GM23248 (cell line): ENCODE results near the gene AK9. TPM values are rescaled to one million over a fixed set of nuclear protein-coding genes. Genes with fewer than 3 reads are reported as not detected.

Source experiments
- DNase-seq: peaks from one replicate; pipeline ENCODE4 v3.0.0-alpha.2; 2015
- H2AFZ ChIP-seq: fragments of 200-600 bp; sonication (generic); 2 replicates; pipeline ENCODE4 v1.6.1; 2016; ENCODE audit warnings: antibody characterized with exemption
- H3F3A ChIP-seq: fragments of 200-600 bp; sonication (generic); 2 replicates; pipeline ENCODE4 v1.6.1; 2016; ENCODE audit warnings: mild to moderate bottlenecking, antibody characterized with exemption, mixed run types; ENCODE audit not compliant: insufficient read depth
- H3K27ac ChIP-seq: fragments of 200-600 bp; sonication (generic); 2 replicates; pipeline ENCODE4 v1.5.1; 2016; ENCODE audit warnings: mild to moderate bottlenecking
- H3K27me3 ChIP-seq: fragments of 200-600 bp; sonication (generic); replicated peaks from 2 replicates; pipeline ENCODE4 v1.6.1; 2016; ENCODE audit warnings: mild to moderate bottlenecking; ENCODE audit not compliant: insufficient read depth
- H3K36me3 ChIP-seq: fragments of 200-600 bp; sonication (generic); 2 replicates; pipeline ENCODE4 v1.6.1; 2016; ENCODE audit warnings: low read depth, mild to moderate bottlenecking
- H3K4me1 ChIP-seq: fragments of 200-600 bp; sonication (generic); 2 replicates; pipeline ENCODE4 v1.6.1; 2016; ENCODE audit warnings: mild to moderate bottlenecking; ENCODE audit not compliant: insufficient read depth
- H3K4me2 ChIP-seq: fragments of 200-600 bp; sonication (generic); one replicate; pipeline ENCODE4 v1.6.1; 2016; ENCODE audit warnings: mild to moderate bottlenecking; ENCODE audit not compliant: unreplicated experiment
- H3K4me3 ChIP-seq: fragments of 200-600 bp; sonication (generic); 2 replicates; pipeline ENCODE4 v1.5.1; 2016; ENCODE audit warnings: mild to moderate bottlenecking
- H3K79me2 ChIP-seq: fragments of 200-600 bp; sonication (generic); 2 replicates; pipeline ENCODE4 v1.6.1; 2016; ENCODE audit warnings: mild to moderate bottlenecking; ENCODE audit not compliant: insufficient read depth
- H3K9ac ChIP-seq: fragments of 200-600 bp; sonication (generic); 2 replicates; pipeline ENCODE4 v1.6.1; 2016; ENCODE audit warnings: mild to moderate bottlenecking
- H3K9me2 ChIP-seq: fragments of 200-600 bp; sonication (generic); 2 replicates; pipeline ENCODE4 v1.6.1; 2016; ENCODE audit warnings: mixed run types, mild to moderate bottlenecking, moderate library complexity; ENCODE audit not compliant: insufficient read depth
- H3K9me3 ChIP-seq: fragments of 200-600 bp; sonication (generic); one replicate; pipeline ENCODE4 v1.6.1; 2017; ENCODE audit warnings: low read depth
- H4K20me1 ChIP-seq: fragments of 200-600 bp; sonication (generic); 2 replicates; pipeline ENCODE4 v1.6.0; 2016; ENCODE audit not compliant: insufficient read depth
- EZH2 ChIP-seq: fragments of 200-600 bp; sonication (generic); IDR thresholded peaks from 2 replicates; pipeline ENCODE4 v1.6.1; 2018; ENCODE audit warnings: antibody characterized with exemption, mild to moderate bottlenecking; ENCODE audit not compliant: insufficient read depth, poor library complexity, severe bottlenecking
- EZH2phosphoT487 ChIP-seq: fragments of 200-600 bp; sonication (generic); IDR thresholded peaks from 2 replicates; pipeline ENCODE4 v1.6.1; 2018; ENCODE audit warnings: antibody characterized with exemption, moderate library complexity, mild to moderate bottlenecking, low read depth; ENCODE audit not compliant: insufficient read depth
- WGBS, 2 experiments: methylation state at CpG; one replicate each; pipeline ENCODE4 v1.1.6; 2015 to 2017; ENCODE audit warnings: low lambda C conversion rate in 2 of 2, low coverage in 1 of 2; ENCODE audit errors: missing lambda C conversion rate in 2 of 2; 5-methylcytosine and 5-hydroxymethylcytosine counted together
- in situ Hi-C: fragments of 300-500 bp; cut with MboI; formaldehyde crosslinking; loops from 2 replicates; pipeline ENCODE4 v1.15.0; 2020
- polyA plus RNA-seq: library from polyadenylated mRNA; unstranded; fragments of >200 nt; fragmentation: Nextera tagmentation; extraction: Ambion mirVana; gene quantifications from 2 replicates; pipeline ENCODE4 v1.2.1, GENCODE V29; 2016
- total RNA-seq: library from RNA; depleted of rRNA; stranded (reverse); fragments of >200 nt; shearing (Covaris generic); gene quantifications from 2 replicates; pipeline ENCODE4 v1.2.3, GENCODE V29; 2014

The AK9 gene
- total and polyA plus RNA-seq, 2 experiments from 2014 or later = 3.6 to 7.2 TPM

DNA sequence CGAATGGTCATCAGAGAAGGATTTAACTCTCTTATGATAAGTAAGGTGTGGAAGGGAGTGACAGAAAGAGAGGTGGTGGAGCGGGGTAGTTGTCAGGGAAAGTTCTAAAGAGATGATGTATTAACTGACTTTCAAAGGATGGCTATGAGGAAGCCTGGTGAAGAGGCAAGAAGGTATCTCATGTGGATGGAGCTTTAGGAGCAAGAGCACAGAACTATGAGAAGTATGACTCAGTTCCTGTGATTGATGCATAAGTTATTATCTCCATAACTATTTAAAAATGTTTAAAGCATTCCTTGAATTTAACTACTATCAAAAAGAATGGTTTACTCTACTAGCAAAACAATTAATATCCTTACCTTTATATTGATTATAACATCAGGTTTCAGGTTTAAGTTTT, 28.8 kb downstream of the AK9 start:
- Histone ChIP-seq H3K4me1 (peaks cover 3% of the 10 kb centered on the region; the same call in 1 of the 2 replicates), H3K4me2 (no peak overlapping the region), H3K79me2 (no peaks in the 10 kb centered on the region), H3K9me2 (no peaks in the 10 kb centered on the region), H3K9me3 (no peaks in the 10 kb centered on the region), H3K9ac (no peak overlapping the region), H3K4me3 (no peak overlapping the region), H4K20me1 (no peaks in the 10 kb centered on the region), H3K36me3 (no peaks in the 10 kb centered on the region), H3F3A (no peaks in the 10 kb centered on the region), H3K27ac (no peak overlapping the region), H2AFZ (no peak overlapping the region), H3K27me3 (no peaks in the 10 kb centered on the region)
- in situ Hi-C loops = no loop called here
- WGBS, 2 experiments = 79 to 87% methylated on average over 2 of the region's 2 CpGs
- TF ChIP-seq EZH2 = no peak
- no peak for TF ChIP-seq EZH2phosphoT487
- peak; percentile 29 for DNase-seq

DNA sequence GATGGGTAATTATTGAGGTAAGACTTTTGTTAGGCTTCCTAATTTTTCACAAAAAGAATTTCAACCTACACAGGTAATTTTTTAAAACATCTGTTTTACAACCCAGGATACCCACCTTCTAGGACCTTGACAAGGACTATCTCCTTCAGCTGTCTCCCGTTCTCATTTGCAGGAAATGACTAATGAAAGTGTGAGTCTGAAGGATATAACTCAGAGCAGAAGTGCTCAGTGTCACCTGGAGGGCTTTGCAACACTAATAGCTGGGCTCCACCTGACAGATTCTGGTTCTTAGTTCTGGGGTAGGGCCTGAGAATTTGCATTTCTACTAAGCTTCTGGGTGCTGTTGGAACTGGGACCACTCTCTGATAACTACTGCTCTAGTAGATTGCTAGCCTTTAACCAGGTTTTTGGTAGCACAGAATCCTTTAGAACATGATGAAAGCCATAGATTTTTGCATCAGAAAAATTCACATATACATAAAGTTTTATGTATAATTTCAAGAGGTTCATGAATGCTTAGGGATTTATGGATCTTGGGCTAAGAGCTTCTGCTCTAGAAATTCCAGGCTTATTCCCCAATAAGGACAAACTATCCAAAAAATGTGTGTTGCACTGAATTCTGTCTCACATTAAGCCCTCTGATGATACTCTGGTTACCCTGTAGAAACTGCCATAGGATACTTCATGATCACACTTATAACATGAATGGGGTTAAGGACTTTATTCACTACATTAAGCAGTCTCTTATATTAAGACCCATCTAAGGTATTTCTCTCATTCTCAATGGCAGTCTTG, 30.3 kb downstream of the AK9 start:
- H2AFZ ChIP-seq = no peak overlapping the region
- no peak for DNase-seq
- WGBS, 2 experiments = 18 to 31% methylated on average over 1 of the region's 1 CpG
- H3K4me2 ChIP-seq = no peak overlapping the region
- H3K27ac ChIP-seq = no peak overlapping the region
- H3K79me2 ChIP-seq = no peaks in the 10 kb centered on the region
- in situ Hi-C loops = no loop called here
- peaks cover 3% of the 10 kb centered on the region; the same call in 1 of the 2 replicates for H3K4me1 ChIP-seq
- no peaks in the 10 kb centered on the region for H3K9me2 ChIP-seq
- no peaks in the 10 kb centered on the region for H3F3A ChIP-seq
- H3K27me3 ChIP-seq = no peaks in the 10 kb centered on the region
- H3K9me3 ChIP-seq = no peaks in the 10 kb centered on the region
- H3K4me3 ChIP-seq = no peak overlapping the region
- H3K36me3 ChIP-seq = no peaks in the 10 kb centered on the region
- H4K20me1 ChIP-seq = no peaks in the 10 kb centered on the region; the same call in 1 of the 2 replicates
- no peak overlapping the region for H3K9ac ChIP-seq
- TF ChIP-seq EZH2phosphoT487 (no peak), EZH2 (no peak)

DNA sequence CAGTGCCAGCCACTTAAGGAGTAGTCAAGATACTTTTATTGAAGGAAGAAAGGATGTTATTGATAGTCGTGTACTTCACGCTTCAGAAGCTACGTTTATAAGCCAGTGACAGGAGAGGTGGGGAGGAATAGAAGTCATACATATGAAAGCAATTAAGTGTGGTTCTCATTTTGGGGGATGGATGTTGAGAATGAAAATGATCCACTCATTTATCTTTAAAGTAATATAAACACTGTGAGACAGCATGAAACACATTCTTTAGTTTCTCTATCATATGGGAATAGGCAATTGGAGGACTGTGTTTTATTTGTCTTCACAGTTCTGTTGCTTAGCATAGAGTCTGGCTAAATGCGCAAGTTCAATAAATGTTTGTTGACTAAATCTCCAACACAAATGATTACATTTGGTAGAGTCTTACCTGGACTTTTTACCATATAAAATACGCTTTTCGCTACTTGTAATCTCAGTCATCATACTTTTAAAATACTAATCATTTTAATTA, 35.2 kb downstream of the AK9 start:
- Histone ChIP-seq H3K4me2 (no peak overlapping the region), H2AFZ (no peak overlapping the region), H3K9me3 (no peaks in the 10 kb centered on the region), H3F3A (no peaks in the 10 kb centered on the region), H3K36me3 (no peaks in the 10 kb centered on the region), H3K4me3 (no peak overlapping the region), H4K20me1 (no peaks in the 10 kb centered on the region; the same call in 1 of the 2 replicates), H3K27ac (no peak overlapping the region), H3K9me2 (no peaks in the 10 kb centered on the region), H3K79me2 (no peaks in the 10 kb centered on the region), H3K27me3 (no peaks in the 10 kb centered on the region), H3K9ac (no peak overlapping the region), H3K4me1 (no peaks in the 10 kb centered on the region)
- no peak for TF ChIP-seq EZH2
- TF ChIP-seq EZH2phosphoT487 = no peak
- 79 to 80% methylated on average over 6 of the region's 6 CpGs for WGBS, 2 experiments
- in situ Hi-C loops = no loop called here
- no peak for DNase-seq

GRCh38 chr6:109653264-109653663, 37.7 kb downstream of the AK9 start:
- Histone ChIP-seq H3K36me3 (no peaks in the 10 kb centered on the region), H4K20me1 (no peaks in the 10 kb centered on the region; the same call in 1 of the 2 replicates), H3K4me3 (no peak overlapping the region), H3K9ac (no peak overlapping the region), H3K27ac (no peak overlapping the region), H3K27me3 (no peaks in the 10 kb centered on the region), H3K79me2 (no peaks in the 10 kb centered on the region), H3F3A (no peaks in the 10 kb centered on the region), H3K4me2 (no peak overlapping the region), H2AFZ (no peak overlapping the region), H3K9me2 (no peaks in the 10 kb centered on the region), H3K9me3 (no peaks in the 10 kb centered on the region), H3K4me1 (no peaks in the 10 kb centered on the region)
- in situ Hi-C loops = no loop called here
- no peak for TF ChIP-seq EZH2phosphoT487
- no peak for TF ChIP-seq EZH2
- DNase-seq = no peak
- WGBS, 2 experiments = 58 to 61% methylated on average over 5 of the region's 5 CpGs
